ENCODE results near the gene KDM2B.

KDM2B gene

DNA sequence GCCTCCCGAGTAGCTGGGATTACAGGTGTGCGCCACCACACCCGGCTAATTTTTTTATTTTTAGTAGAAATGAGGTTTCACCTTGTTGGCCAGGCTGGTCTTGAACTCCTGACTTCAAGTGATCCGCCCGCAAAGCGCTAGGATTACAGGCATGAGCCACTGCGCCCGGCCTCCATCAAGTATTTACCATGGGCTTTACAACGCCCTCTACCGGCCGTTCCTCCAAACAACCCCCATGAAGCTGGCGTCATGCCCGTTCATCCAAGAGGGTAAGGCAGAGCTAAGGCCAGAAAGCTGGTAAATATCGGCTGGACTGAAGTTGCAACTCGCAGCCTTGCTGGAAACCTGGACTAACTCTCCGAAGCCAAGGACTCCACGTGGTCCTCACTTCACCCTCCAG, 139.3 kb downstream of the KDM2B start:
- TF ChIP-seq, protein P1, sequence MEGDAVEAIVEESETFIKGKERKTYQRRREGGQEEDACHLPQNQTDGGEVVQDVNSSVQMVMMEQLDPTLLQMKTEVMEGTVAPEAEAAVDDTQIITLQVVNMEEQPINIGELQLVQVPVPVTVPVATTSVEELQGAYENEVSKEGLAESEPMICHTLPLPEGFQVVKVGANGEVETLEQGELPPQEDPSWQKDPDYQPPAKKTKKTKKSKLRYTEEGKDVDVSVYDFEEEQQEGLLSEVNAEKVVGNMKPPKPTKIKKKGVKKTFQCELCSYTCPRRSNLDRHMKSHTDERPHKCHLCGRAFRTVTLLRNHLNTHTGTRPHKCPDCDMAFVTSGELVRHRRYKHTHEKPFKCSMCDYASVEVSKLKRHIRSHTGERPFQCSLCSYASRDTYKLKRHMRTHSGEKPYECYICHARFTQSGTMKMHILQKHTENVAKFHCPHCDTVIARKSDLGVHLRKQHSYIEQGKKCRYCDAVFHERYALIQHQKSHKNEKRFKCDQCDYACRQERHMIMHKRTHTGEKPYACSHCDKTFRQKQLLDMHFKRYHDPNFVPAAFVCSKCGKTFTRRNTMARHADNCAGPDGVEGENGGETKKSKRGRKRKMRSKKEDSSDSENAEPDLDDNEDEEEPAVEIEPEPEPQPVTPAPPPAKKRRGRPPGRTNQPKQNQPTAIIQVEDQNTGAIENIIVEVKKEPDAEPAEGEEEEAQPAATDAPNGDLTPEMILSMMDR (conservative IDR thresholded peaks at IDR 0.05; ENCODE audit: low read depth, low read length) = no peak
- H3K4me3 ChIP-seq (ENCODE audit: low read length) = no peak overlapping the region
- DNase-seq (ENCODE audit: low read depth) = no peak

DNA sequence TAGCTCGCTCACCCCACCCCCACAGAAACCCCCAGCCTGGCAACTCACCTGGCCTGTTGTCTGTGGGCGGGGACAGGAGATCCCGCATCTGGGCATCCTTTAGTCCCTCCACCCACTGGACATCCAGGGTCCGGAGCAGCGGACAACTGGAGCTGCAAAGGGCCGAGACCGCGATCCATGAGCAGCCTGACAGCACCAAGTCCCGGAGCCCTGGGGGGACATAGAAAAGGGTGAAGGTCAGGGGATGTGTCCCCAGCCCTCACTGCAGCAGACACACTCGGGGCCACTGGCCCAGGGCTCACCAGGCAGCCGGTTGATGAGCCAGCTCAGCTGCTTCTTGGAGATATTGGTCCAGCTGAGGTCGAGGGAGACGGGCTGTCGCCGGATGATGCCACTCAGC, 140.1 kb downstream of the KDM2B start:
- TF ChIP-seq, protein P1 (conservative IDR thresholded peaks at IDR 0.05; ENCODE audit: low read depth, low read length) = no peak
- no peak overlapping the region for H3K4me3 ChIP-seq (ENCODE audit: low read length)
- no peak for DNase-seq (ENCODE audit: low read depth)

DNA sequence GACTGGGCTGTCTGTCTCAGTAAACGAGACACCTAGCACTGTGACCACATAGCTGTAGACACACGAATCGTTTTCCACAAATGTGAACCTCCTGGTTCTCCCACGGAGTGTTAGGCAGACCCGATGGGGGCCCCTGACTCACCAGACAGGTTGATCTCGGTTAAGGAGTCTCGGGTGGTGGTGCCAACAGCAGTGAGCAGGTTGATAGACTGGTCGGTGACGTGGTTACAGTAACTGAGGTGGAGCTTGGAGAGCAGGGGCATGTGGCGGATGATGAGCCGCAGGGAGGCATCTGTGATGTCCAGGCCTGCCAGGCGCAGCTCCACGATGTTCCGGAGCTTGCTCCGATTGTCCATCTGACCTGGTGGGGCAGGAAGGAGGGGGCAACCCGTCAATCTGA, 141.1 kb downstream of the KDM2B start:
- TF ChIP-seq, protein P1 (conservative IDR thresholded peaks at IDR 0.05; ENCODE audit: low read depth, low read length) = no peak

DNA sequence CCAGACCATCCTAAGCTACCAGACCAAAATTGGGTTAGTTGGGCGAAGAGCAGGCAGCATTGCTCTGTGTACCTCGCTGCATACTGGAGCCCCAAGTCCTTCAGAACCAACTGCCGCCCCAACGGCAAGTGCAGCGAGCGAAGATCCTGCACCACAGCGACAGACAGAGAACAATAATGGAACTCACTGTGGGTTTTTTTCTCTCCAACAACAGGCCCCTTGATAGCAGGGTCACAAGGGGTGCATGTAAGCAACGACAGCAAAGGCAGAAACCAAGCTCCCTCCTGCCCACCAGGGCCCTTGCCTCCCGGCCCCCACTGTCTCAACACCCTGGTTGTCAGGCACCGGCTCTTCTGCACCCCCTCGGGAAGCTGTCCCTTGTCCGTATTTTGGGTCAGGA, 141.9 kb downstream of the KDM2B start:
- TF ChIP-seq, protein P1 (conservative IDR thresholded peaks at IDR 0.05; ENCODE audit: low read depth, low read length) = no peak
- DNase-seq (ENCODE audit: low read depth) = no peak
- no peak overlapping the region for H3K4me3 ChIP-seq (ENCODE audit: low read length)

More for the DNA sequence above, 141.1 kb downstream of the KDM2B start:
- no peak overlapping the region for H3K4me3 ChIP-seq (ENCODE audit: low read length)
- DNase-seq (ENCODE audit: low read depth) = no peak

DNA sequence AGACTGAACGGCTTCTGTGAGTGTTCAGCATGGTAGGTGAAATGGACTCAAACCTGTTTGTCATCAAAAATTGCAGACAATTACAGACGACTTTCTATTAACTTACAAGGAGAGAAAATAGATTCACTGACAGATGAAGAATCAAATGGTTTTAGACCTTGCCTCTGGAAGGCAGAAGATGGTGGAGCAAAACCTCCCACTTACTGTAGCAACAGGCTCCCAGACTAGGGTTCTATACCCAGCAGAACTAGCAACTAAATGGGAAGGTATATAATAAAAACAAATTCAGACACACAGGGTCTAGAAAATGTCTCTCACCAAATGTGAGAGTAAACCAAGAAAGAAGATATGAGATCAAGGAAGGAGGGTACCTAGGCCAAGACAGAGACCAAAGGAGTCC, 144.1 kb downstream of the KDM2B start:
- no peak overlapping the region for H3K4me3 ChIP-seq (ENCODE audit: low read length)
- TF ChIP-seq, protein P1 (conservative IDR thresholded peaks at IDR 0.05; ENCODE audit: low read depth, low read length) = no peak
- DNase-seq (ENCODE audit: low read depth) = no peak

DNA sequence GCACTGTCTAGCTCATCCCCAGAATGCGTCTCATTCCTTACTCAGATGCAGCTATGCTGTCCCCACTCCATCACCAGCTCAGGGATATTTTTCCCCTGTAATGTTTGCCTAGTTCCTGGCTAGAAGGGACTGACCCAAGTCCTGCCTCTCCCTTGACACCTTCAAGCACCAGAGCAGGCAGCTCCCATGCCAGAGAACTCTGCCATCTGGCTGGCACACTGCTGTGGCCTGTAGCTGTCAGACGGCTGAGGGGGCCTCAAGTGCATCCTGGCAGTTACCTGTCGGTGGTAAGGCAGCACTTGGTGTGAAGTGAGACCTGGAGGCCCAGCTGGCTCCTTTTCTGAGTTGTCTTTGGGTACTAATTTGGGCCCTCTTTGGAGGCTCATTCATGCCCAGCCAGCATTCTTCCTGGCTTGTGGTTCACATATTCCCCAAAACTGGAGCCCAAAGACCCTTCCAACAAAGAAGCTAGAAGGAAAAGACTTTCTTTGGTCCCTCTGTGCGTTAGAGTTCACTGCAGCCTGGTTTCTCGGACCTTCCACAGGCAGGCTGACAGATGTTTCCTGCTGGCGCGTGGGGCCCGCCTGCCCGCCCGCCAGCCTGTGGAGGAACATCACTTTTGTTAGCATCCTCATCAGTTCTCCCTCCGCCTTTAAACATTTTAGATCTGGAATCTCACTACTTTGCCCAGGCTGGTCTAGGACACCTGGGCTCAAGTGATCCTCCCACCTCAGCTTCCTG, 147.9 kb downstream of the KDM2B start:
- no peak for DNase-seq (ENCODE audit: low read depth)
- TF ChIP-seq, protein P1 (conservative IDR thresholded peaks at IDR 0.05; ENCODE audit: low read depth, low read length) = no peak

DNA sequence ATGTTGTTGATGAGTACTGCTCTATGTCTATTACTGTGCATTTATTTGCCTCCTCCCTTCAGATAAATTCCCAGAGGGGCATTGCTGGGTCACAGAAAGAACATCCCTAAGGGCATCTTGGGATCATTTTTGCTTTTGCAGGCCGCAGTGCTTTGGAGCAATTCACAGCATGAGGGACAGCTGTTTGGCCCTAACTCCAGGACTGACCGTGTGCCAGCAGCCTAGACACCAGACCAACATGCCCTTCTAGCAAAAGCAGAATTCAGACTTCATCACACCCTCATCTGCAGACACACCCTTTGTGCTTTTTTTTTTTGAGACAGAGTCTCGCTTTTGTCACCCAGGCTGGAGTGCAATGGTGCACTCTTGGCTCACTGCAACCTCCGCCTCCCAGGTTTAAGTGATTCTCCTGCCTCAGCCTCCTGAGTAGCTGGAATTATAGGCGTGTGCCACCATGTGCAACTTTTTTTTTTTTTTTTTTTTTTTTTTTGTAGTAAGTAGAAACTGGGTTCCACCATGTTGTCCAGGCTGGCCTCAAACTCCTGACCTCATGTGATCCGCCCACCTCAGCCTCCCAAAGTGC, 149.9 kb downstream of the KDM2B start:
- H3K4me3 ChIP-seq (ENCODE audit: low read length) = no peak overlapping the region
- no peak for DNase-seq (ENCODE audit: low read depth)
- TF ChIP-seq, protein P1 (conservative IDR thresholded peaks at IDR 0.05; ENCODE audit: low read depth, low read length) = no peak

More for the DNA sequence above, 147.9 kb downstream of the KDM2B start:
- no peak overlapping the region for H3K4me3 ChIP-seq (ENCODE audit: low read length)
